Activated CD8-positive, alpha-beta memory T cell treated with anti-CD3 and anti-CD28 coated beads for 36 hours (primary cell): ENCODE results near the gene CEP170B. TPM values are rescaled to one million over a fixed set of nuclear protein-coding genes. Genes with fewer than 3 reads are reported as not detected.
"Not testable (repeated sequence)": the region's sequence is repeated elsewhere in the genome, so short reads cannot be mapped to it uniquely, and the experiment has no call there.

ENCODE experiments used
- CTCF ChIA-PET: fragments of 350-600 bp; sonication (Branson Sonifier 250); formaldehyde crosslinking; loops from one replicate; lab custom pipeline; 2021; ENCODE audit warnings: antibody characterized with exemption; lab: Charles Lee
- POLR2A ChIA-PET: fragments of 350-600 bp; sonication (Branson Sonifier 250); formaldehyde crosslinking; loops from one replicate; lab custom pipeline; 2021; ENCODE audit warnings: antibody characterized with exemption; lab: Charles Lee
- total RNA-seq, 2 experiments: library from RNA; stranded (reverse); gene quantifications; one replicate each; pipeline ENCODE4 v1.2.3, GENCODE V29; 2021

The CEP170B gene
- total RNA-seq, 2 experiments from 2014 or later = 7.7 to 7.8 TPM

DNA sequence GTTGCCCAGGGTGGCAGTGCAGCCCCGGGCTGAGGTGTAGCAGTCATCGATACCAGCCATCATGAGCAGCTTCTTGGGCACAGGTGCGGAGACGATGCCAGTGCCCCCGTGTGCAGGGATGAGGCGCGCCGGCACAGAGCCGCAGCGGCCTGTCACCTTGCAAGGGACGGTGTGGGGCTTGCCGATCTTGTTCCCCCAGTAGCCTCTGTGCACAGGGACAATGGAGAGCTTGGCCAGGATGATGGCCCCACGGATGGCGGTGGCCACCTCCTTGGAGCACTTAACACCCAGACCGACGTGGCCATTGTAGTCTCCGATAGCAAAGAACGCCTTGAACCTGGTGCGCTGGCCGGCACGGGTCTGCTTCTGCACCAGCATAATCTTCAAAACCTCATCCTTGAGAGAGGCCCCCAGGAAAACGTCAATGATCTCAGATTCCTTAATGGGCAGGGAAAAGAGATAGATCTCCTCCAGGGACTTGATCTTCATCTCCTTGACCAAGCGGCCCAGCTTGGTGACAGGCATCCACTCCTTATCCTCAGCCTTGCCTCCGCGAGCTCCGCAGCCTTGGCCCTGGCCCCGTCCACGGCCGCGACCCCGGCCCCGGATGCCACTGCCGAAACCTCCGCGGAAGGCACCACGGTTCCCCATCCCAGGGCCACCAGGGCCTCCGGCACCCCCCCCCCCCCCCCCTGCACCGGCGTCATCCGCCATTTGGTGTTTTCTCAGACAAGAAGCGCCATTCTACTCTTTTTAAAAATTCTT, 28.7 kb upstream of the CEP170B start:
- POLR2A ChIA-PET, CTCF ChIA-PET: not testable (repeated sequence)

- POLR2A ChIA-PET = no interaction called here
- CTCF ChIA-PET = interaction anchor here (1.3 kb wide), 1 partner anchor 15 kb away, joined by 7 read pairs; no protein-coding TSS in a partner anchor
Observed at GRCh38 chr14:104841730-104842129, 23.3 kb upstream of the CEP170B start.

DNA sequence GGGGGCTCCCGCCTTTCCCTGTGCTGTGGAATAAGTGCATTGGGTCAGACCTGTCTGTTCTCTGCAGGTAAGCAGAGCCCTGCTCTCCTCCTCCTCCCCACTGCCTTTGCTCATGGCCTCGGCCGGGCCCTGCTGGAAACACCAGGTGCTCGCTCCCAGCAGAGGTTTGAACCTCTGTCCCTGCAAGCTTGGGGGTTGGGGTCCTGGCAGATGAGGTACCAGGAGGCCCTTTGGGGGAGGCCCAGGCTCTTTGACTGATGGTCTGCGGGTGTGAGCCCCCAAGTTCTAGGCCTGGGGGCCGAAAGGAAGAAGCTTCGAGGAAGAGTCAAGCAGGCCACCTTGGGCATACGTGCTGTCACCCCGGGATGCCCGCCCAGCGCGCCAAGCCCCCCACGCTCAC, 22.1 kb upstream of the CEP170B start:
- ChIA-PET CTCF (interaction anchor here (1.3 kb wide), 1 partner anchor 16 kb away, joined by 7 read pairs; no protein-coding TSS in a partner anchor), POLR2A (no interaction called here)

GRCh38 chr14:104843442-104844305, 21.4 kb upstream of the CEP170B start:
- ChIA-PET POLR2A (no interaction called here), CTCF (interaction anchor here (1.3 kb wide), 1 partner anchor 17 kb away, joined by 4 read pairs; no protein-coding TSS in a partner anchor)

DNA sequence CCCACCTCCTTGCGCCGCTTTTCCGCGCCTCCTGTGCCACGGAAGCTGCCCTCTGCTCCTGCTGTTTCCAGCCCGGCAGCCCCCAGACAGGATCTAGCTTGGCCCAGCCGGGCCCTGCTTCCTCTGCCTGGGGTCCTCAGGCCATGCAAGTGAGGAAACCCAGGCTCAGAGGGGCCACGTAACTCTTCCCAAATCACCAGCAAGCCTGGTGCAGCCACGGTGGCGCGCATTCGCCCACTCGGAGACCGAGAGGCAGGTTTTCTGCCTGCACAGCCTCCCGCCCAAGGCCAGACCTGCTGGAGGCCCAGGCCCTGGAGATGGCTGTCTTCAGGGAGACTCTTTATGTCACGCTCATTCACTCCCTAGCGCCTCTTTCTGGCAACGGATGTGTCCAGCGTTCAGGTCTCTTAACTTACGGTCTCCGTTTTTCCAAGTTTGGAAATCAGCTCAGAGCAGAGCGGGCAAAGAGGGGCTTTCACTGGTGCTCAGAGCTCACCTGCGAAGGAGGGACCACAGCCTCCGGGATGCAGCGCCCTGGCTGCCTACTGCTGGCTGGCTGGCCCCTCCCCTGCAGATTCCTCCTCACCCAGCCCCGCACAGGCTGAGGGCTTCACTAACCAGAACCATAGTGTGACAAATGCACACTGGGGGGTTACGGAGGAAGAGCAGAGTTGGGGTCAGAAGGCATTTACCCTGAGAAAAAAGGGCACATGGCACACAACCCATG, 20.6 kb upstream of the CEP170B start:
- ChIA-PET CTCF (interaction anchor here (1.3 kb wide), 1 partner anchor 18 kb away, joined by 4 read pairs; no protein-coding TSS in a partner anchor), POLR2A (no interaction called here)

DNA sequence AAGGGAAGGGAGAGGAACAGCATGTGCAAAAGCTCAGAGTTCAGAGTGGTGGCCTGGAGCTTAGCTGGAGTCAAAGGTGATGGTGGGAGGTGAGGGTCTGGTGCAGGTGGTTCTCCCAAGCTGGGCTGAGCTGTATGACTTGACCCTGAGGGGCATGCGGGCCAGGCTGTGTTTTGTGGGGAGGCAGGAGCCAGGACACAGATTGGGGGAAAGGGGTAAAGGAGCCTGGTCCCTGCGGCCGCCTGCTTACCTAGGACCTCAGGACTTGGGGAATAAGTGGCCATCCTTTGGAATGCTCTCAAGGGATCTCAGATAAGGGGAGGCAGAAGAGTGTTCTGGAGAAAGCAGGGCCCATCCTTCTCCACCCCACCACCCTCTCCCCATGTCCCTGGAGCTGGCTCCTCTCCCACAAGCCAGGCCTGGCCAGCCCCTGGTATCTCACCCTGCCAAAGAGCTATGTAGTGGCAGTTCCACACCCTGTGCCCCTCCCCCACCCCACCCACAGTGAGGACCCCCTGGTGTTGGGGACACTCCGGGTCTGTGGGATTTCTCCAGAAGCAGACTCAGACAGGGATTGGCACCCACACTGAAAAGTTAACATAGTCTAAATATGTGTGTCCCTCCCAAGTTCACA, 19.9 kb upstream of the CEP170B start:
- POLR2A ChIA-PET = no interaction called here
- CTCF ChIA-PET = interaction anchor here (1.3 kb wide), 1 partner anchor 19 kb away, joined by 4 read pairs; no protein-coding TSS in a partner anchor

DNA sequence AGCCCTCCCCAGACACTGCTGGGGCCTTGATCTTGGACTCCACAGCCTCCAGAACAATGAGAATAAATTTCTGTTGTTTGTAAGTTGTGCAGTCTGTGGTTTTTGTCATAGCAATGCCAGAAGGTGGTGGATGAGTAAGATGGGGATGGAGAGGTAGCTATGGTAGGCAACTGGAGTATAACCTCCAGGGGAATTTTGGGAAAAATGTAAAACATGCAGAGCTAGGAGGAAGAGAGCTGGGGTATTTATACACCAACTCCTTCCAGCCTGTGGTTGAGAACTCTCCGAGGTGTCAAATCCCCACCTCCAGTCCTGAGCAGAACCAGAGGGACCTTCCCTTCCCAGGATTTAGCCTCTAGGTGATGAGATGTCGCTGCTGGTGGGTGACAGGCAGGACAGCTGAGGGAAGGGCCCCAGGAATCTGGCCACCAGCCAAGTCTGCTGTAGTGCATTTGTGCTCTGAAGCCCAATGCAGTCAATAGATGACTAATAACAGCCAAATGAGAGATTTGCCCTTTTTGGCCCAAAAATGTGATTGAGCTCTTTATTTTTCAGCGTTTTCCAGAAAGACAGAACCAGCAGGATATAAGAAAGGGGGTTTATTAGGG, 19.1 kb upstream of the CEP170B start:
- ChIA-PET CTCF (interaction anchor here (1.5 kb wide), 1 partner anchor 27 kb away, joined by 3 read pairs; no protein-coding TSS in a partner anchor), POLR2A (no interaction called here)

DNA sequence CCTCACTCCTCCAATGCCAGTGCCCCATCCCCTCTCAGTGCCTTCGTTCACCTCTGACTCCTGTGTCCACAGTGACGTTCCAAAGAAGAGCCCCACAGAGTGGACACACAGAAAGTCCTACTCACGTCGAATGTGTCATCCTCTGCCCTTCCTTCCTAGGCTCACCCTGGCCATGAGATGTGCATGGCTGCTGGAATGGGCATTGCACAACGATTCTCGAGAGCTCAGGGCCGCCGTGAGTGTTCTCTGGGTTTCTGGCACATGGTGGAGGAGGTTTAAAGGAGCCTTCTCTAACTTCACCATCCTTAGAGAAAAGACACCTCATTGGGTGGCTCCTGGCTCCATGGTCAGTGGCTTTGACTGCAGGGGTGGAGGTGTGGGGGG, 12.8 kb upstream of the CEP170B start:
- ChIA-PET CTCF (no interaction called here), POLR2A (no interaction called here)

DNA sequence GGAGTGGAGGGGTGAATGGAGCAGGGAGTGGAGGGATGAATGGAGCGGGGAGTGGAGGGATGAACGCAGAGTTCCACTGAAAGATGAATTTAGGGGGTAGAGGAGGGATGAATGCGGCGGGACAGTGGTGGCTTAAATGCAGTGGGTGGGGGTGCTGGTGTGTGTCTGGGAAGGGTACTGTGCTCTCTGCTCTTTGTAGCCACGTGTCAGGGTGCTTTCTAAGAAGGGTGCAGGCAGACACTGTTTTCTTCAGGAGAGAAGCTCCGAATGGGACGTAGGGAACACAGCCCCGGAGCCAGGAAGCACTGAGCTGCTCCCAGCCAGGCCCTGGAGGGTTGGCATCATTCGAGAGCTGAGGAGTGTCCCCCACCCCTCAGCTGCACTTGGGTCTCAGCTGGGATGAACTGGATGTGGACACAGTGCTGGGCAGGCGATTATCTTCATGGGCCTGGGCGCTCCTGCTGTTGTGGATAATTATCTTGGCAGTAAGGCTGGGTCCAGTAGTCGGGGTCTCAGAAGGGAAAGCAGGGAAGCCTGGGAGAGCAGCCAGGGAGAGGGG, 9.5 kb upstream of the CEP170B start:
- CTCF ChIA-PET = no interaction called here
- POLR2A ChIA-PET = no interaction called here

DNA sequence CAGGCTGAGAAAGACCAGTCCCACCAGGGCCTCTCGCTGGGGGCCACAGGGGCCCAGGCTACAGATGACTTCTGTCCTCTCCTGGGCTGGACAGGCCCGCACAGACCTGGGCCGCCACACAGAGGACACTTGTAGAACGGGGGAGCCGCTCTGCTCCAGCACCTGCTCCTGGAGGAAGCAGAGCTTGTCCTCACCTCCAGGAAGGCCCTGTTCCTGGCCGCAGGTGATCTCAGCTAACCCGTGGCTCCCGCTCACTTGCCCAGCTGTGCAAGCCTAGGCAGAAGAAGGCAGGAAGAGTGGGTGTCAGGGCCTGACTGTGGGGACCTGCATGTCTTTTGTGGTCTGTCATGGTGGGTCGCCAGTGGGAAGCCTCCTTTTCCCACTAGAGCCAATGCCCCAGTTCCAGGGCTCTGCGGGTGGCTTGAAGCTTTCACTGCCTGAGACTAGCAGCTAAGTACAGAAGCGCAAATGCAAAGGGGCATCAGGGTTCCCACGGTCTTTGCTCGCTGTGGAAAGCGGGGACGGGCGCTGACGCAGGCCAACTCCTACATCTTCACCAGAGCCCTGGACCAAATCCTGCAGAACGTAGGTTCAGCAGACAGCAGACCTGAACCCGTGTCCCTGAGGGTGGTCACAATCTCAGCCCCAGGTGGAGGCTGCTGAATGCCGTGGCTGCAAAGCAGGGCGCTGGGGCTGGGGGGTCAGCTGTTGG, 8.8 kb upstream of the CEP170B start:
- POLR2A ChIA-PET = no interaction called here
- CTCF ChIA-PET = no interaction called here

DNA sequence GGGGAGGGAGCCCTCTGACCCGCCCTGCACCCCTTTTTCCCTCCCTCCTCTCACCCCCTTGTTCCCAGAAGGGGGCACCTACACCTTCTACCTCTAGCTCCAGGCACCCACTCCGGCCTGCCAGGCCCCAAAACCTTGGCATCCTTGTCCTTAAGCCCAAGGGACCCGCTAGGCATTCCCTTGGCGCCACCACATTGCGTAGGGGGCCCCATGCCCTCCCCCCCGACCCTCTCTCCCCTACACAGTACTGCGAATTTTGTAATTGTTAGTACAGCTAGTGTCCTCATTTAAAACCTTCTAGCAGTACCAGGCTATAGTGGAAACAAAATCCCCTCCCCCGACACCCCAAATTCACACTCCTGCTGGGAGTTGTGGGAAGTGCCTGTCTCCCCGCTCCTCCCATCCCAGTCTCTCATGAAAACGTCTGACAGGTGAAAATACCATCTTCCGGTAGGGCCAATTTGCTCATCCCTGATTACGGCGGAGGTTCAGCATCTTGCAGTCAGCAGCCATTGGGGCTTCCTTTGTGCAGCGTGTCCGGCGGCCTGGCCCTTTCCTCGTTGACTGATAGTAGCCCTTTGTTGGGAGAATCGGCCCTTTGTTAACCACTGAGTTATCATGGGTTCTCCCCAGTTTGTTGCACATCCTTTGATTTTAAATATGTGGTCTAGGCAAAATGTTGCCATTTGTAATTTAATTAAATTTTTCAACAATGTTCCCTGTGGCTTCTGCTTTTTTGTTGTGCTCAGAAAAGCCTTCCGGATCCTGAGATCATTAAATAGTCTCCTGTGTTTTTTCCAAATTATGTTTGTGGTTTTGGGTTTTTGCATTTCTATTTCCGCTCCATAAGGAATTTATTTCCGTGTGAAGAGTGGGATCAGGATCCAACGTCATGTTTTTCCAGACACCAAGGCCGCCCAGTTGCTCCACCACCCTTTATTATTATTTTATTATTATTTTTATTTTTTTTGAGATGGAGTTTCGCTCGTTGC, 7.9 kb upstream of the CEP170B start:
- CTCF ChIA-PET = no interaction called here
- POLR2A ChIA-PET = no interaction called here

GRCh38 chr14:104857931-104858330, 7.1 kb upstream of the CEP170B start:
- POLR2A ChIA-PET = not testable (repeated sequence)
- CTCF ChIA-PET = interaction anchor here (0.6 kb wide), 1 partner anchor 43 kb away, joined by 5 read pairs; no protein-coding TSS in a partner anchor

DNA sequence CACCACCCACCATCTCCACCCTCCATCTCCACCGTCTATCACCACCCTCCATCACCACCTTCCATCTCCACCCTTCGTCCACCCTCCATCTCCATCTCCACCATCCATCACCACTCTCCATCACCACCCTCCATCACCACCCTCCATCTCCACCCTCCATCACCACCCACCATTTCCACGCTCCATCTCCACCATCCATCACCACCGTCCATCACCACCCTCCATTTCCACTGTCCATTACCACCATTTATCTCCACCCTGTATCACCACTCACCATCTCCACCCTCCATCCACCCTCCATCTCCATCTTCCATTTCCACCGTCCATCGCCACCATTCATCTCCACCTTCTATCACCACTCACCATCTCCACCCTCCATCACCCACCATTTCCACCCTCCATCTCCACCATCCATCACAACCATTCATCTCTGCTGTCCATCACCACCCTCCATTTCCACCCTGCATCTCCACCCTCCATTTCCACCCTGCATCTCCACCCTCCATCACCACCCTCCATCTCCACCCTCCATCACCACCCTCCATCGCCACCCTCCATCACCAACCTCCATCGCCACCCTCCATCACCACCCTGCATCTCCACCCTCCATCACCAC, 6.1 kb upstream of the CEP170B start:
- CTCF ChIA-PET = no interaction called here

DNA sequence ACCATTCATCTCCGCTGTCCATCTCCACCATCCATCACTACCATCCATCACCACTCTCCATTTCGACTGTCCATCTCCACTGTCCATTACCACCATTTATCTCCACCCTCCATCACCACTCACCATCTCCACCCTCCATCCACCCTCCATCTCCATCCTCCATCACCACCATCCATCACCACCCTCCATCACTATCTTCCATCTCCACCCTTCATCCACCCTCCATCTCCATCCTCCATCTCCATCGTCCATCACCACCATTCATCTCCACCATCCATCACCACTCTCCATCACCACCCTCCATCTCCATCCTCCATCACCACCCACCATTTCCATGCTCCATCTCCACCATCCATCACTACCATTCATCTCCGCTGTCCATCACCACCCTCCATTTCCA, 5.2 kb upstream of the CEP170B start:
- POLR2A ChIA-PET = no interaction called here

More for the DNA sequence above, 6.1 kb upstream of the CEP170B start:
- POLR2A ChIA-PET = no interaction called here

GRCh38 chr14:104860414-104860813, 4.7 kb upstream of the CEP170B start:
- ChIA-PET CTCF (no interaction called here), POLR2A (no interaction called here)

More for the DNA sequence above, 5.2 kb upstream of the CEP170B start:
- CTCF ChIA-PET = no interaction called here
